IPS-20b (cell line): ENCODE results near the gene RNASEH1.
A peak's percentile ranks its signal among the peaks of the same experiment; 100 is the strongest.

ENCODE experiments used
- H3K27ac ChIP-seq: one replicate; pipeline ENCODE4 v1.5.1; 2013; ENCODE audit warnings: low read length
- H3K27me3 ChIP-seq: 2 replicates; pipeline ENCODE4 v1.6.1; 2013; ENCODE audit warnings: mild to moderate bottlenecking, low read length, inconsistent platforms; ENCODE audit not compliant: insufficient read depth
- H3K36me3 ChIP-seq: 2 replicates; pipeline ENCODE4 v1.6.1; 2013; ENCODE audit warnings: low read depth, mild to moderate bottlenecking, inconsistent platforms, low read length, moderate library complexity; ENCODE audit not compliant: insufficient read depth
- H3K4me1 ChIP-seq: 2 replicates; pipeline ENCODE4 v1.6.1; 2013; ENCODE audit warnings: mild to moderate bottlenecking, control low read depth, inconsistent platforms, low read length, moderate library complexity; ENCODE audit not compliant: insufficient read depth
- H3K4me3 ChIP-seq: 2 replicates; pipeline ENCODE4 v1.5.1; 2013; ENCODE audit warnings: mild to moderate bottlenecking, low read length, inconsistent platforms
- H3K9ac ChIP-seq: 2 replicates; pipeline ENCODE4 v1.6.1; 2013; ENCODE audit warnings: low read depth, mild to moderate bottlenecking, inconsistent platforms, low read length, moderate library complexity
- H3K9me3 ChIP-seq: 2 replicates; pipeline ENCODE4 v1.6.1; 2013; ENCODE audit warnings: mild to moderate bottlenecking, low read depth, low read length, inconsistent platforms; ENCODE audit not compliant: insufficient read depth

Gene RNASEH1, protein sequence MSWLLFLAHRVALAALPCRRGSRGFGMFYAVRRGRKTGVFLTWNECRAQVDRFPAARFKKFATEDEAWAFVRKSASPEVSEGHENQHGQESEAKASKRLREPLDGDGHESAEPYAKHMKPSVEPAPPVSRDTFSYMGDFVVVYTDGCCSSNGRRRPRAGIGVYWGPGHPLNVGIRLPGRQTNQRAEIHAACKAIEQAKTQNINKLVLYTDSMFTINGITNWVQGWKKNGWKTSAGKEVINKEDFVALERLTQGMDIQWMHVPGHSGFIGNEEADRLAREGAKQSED

DNA sequence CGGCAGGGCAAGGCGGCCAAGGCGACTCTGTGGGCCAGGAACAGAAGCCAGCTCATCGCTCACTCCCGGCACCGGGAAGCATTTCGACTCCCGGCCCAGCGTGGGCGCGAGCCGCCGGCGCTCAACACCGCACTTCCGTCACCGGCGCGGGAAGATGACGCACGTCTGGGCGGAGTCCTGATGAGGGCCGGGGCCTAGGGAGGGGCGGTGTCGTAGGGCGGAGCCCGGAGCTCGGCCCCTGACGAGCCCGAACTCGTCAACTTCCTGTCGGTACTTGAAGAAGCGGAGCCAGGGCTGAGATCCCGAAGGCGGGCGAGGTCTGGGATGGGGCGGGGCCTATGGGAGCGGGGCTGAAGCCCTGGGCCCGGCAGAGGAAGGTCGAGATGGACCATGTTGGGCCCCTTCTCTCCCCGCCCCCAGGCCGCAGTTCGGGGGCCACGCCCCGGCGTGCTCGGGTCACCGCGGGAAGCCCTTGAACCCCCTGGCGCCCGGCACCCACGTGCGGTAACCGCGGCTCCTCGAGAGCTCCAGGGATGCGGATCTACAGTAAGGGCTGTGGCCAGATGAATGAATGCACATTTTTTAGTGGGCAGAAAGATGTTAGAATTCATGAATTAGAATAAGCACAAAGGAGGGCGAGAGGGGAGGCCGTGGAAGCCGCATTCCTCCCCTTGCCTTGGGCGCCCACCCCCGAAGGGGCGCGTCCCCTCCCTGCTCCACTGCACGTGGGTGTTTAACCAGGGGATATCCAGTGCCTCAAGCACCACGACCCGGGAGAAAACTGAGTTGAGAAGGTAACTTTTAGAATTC lies at the start of gene RNASEH1:
Gene RNASEH1, minus strand, starts transcription at position 129 of the 810 bp plus-strand sequence. Its CDS starts 73 bp downstream, at position 56.
- peak within 1 kb of the TSS; percentile 79 for H3K27ac ChIP-seq
- peak within 1 kb of the TSS; percentile 91 for H3K9ac ChIP-seq
- H3K4me1 ChIP-seq = peaks cover 5% of the 10 kb centered on the region; the same call in 1 of the 2 replicates
- peaks cover 43% of the 10 kb centered on the region for H3K36me3 ChIP-seq
- peak within 1 kb of the TSS; percentile 91 for H3K4me3 ChIP-seq
- no peaks in the 10 kb centered on the region for H3K27me3 ChIP-seq
- no peaks in the 10 kb centered on the region for H3K9me3 ChIP-seq

GRCh38 chr2:3606370-3607201 lies 48.5 kb upstream of the RNASEH1 start:
- no peaks in the 10 kb centered on the region for H3K4me1 ChIP-seq
- H3K27ac ChIP-seq = no peak overlapping the region
- no peaks in the 10 kb centered on the region for H3K9me3 ChIP-seq
- H3K27me3 ChIP-seq = no peaks in the 10 kb centered on the region
- H3K9ac ChIP-seq = no peak overlapping the region
- no peak overlapping the region for H3K4me3 ChIP-seq
- H3K36me3 ChIP-seq = no peaks in the 10 kb centered on the region

- Histone ChIP-seq H3K9ac (no peak overlapping the region), H3K9me3 (no peaks in the 10 kb centered on the region), H3K4me1 (no peaks in the 10 kb centered on the region), H3K27me3 (no peaks in the 10 kb centered on the region), H3K27ac (no peak overlapping the region), H3K4me3 (no peak overlapping the region), H3K36me3 (no peaks in the 10 kb centered on the region)
Measured at GRCh38 chr2:3606028-3606369, 47.9 kb upstream of the RNASEH1 start.

GRCh38 chr2:3604991-3605961 lies 47.1 kb upstream of the RNASEH1 start:
- no peaks in the 10 kb centered on the region for H3K36me3 ChIP-seq
- no peak overlapping the region for H3K27ac ChIP-seq
- H3K4me3 ChIP-seq = no peak overlapping the region
- H3K4me1 ChIP-seq = no peaks in the 10 kb centered on the region
- H3K27me3 ChIP-seq = no peaks in the 10 kb centered on the region
- no peaks in the 10 kb centered on the region for H3K9me3 ChIP-seq
- no peak overlapping the region for H3K9ac ChIP-seq

DNA sequence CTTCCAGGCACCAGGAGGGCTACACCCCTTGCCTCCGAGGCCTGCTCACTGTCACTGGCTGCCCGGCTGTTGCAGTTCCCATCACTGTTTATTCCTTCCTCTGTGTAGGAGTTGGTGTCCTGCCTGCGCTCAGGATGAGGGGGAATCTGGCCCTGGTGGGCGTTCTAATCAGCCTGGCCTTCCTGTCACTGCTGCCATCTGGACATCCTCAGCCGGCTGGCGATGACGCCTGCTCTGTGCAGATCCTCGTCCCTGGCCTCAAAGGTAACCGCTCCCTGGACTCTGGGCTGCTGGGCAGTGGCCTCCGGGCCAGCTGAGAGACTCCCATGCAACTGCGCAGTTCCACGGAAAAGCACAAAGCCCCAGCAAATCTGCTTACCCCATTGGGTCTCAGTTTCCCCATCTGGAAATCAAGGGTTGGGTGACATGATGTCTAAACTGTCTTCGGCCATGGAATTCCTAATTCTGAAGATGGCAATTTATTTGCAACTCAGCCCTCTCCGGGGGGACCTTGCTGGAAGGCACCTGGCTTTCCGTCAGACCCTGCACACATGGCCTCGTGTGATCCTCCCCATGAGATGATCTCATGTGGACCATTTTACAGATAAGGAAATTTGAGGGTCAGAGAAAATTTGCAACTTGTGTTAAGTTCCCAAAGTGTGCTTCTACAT lies 46.2 kb upstream of the RNASEH1 start:
- no peaks in the 10 kb centered on the region for H3K27me3 ChIP-seq
- no peaks in the 10 kb centered on the region for H3K36me3 ChIP-seq
- H3K9me3 ChIP-seq = no peaks in the 10 kb centered on the region
- no peak overlapping the region for H3K9ac ChIP-seq
- H3K4me3 ChIP-seq = no peak overlapping the region
- no peaks in the 10 kb centered on the region for H3K4me1 ChIP-seq
- H3K27ac ChIP-seq = no peak overlapping the region

- Histone ChIP-seq H3K4me3 (no peak overlapping the region), H3K9ac (no peak overlapping the region), H3K27ac (no peak overlapping the region), H3K27me3 (no peaks in the 10 kb centered on the region), H3K9me3 (no peaks in the 10 kb centered on the region), H3K4me1 (no peaks in the 10 kb centered on the region), H3K36me3 (no peaks in the 10 kb centered on the region)
Measured at GRCh38 chr2:3603536-3604206, 45.5 kb upstream of the RNASEH1 start.

- H3K4me1 ChIP-seq = no peaks in the 10 kb centered on the region
- H3K9ac ChIP-seq = no peak overlapping the region
- H3K36me3 ChIP-seq = no peaks in the 10 kb centered on the region
- no peaks in the 10 kb centered on the region for H3K27me3 ChIP-seq
- H3K27ac ChIP-seq = no peak overlapping the region
- H3K9me3 ChIP-seq = no peaks in the 10 kb centered on the region
- no peak overlapping the region for H3K4me3 ChIP-seq
Measured at GRCh38 chr2:3602553-3603339, 44.6 kb upstream of the RNASEH1 start.

- Histone ChIP-seq H3K36me3 (no peaks in the 10 kb centered on the region), H3K27me3 (no peaks in the 10 kb centered on the region), H3K27ac (no peak overlapping the region), H3K4me1 (no peaks in the 10 kb centered on the region), H3K9me3 (no peaks in the 10 kb centered on the region), H3K9ac (no peak overlapping the region), H3K4me3 (no peak overlapping the region)
Measured at GRCh38 chr2:3601561-3602271, 43.6 kb upstream of the RNASEH1 start.

GRCh38 chr2:3600256-3600855 lies 42.2 kb upstream of the RNASEH1 start:
- no peaks in the 10 kb centered on the region for H3K36me3 ChIP-seq
- no peak overlapping the region for H3K4me3 ChIP-seq
- peaks cover under 1% of the 10 kb centered on the region; the same call in 1 of the 2 replicates for H3K27me3 ChIP-seq
- H3K27ac ChIP-seq = no peak overlapping the region
- H3K4me1 ChIP-seq = no peaks in the 10 kb centered on the region
- H3K9ac ChIP-seq = no peak overlapping the region
- H3K9me3 ChIP-seq = no peaks in the 10 kb centered on the region
